ENCODE data around the gene NUTF2.

The NUTF2 gene

DNA sequence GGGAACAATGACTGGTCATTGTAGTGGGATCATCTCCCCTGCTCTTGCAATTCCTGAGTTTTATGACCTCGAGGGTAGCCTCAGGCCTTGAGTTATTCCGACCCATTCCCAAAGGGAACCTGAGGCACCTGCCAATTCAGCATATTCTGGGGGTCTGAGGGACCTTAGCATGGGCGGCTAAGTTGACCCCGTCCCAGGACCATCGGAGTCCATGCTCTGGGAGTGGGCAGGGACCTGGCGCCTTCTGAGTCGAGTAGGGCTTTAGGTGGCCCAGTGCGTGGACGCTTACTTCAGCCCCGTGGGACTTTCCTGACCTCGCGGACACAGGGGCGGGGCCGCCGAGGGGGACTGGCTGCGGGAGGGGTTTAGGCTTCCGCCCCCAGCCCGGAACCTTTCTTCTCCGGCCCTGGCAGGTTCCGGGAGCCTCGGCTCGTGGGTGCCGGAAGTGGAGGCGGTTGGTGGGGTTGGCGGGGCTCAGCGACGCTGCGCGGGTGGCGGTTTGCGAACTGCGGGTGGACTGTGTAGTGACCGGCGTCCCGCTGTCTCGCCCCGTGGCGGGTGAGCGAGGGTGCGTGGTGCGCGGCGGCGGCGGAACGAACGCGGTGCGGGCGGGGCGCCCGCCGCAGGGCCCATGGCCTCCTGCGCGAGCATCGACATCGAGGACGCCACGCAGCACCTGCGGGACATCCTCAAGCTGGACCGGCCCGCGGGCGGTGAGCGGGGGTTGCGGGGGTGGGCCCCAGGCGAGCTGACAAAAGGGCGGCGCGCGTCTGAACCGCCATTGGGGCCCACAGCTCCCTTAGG, 26.1 kb downstream of the NUTF2 start, which contains the start of gene EDC4 (continued):
- TF ChIP-seq ZNF510 (tag by site-specific recombination; IDR thresholded peaks at IDR 0.05; ENCODE audit: insufficient replicate concordance) (no peak), ZNF707 (tag by site-specific recombination; IDR thresholded peaks at IDR 0.05) (no peak), ZNF670 (tag by site-specific recombination; IDR thresholded peaks at IDR 0.05; ENCODE audit: low read depth) (no peak), PRDM1 (tag by site-specific recombination; IDR thresholded peaks at IDR 0.05) (no peak), REPIN1 (tag by site-specific recombination; IDR thresholded peaks at IDR 0.05; ENCODE audit: low read depth) (0 out of 2 replicates have a peak, but pooled peaks have one; percentile 75), HOXA7 (CRISPR knock-in tag; IDR thresholded peaks at IDR 0.05; ENCODE audit: borderline replicate concordance) (no peak), ZNF843 (tag by site-specific recombination; IDR thresholded peaks at IDR 0.05) (peak; percentile 80), GLIS2 (tag by site-specific recombination; IDR thresholded peaks at IDR 0.05) (peak; percentile 90), OSR2 (tag by site-specific recombination; IDR thresholded peaks at IDR 0.05) (0 out of 2 replicates have a peak, but pooled peaks have one; percentile 18), SETDB1 (IDR thresholded peaks at IDR 0.05; ENCODE audit: insufficient read length, low read length) (no peak), SP3 (tag by site-specific recombination; IDR thresholded peaks at IDR 0.05) (peak; percentile 86), ZNF394 (tag by site-specific recombination; IDR thresholded peaks at IDR 0.05; ENCODE audit: borderline replicate concordance) (peak; percentile 57; the same call in 1 of the 2 replicates), KLF7 (tag by site-specific recombination; IDR thresholded peaks at IDR 0.05; ENCODE audit: borderline replicate concordance) (peak; percentile 90), ZNF140 (tag by site-specific recombination; IDR thresholded peaks at IDR 0.05) (no peak), ZNF621 (tag by site-specific recombination; IDR thresholded peaks at IDR 0.05) (no peak), ZFHX2 (tag by site-specific recombination; conservative IDR thresholded peaks at IDR 0.05) (peak; percentile 98), ZNF626 (tag by site-specific recombination; IDR thresholded peaks at IDR 0.05) (0 out of 2 replicates have a peak, but pooled peaks have one; percentile 66), ZNF335 (tag by site-specific recombination; conservative IDR thresholded peaks at IDR 0.05) (peak; percentile 90), ZBTB1 (tag by site-specific recombination; IDR thresholded peaks at IDR 0.05) (no peak), ZNF239 (tag by site-specific recombination; IDR thresholded peaks at IDR 0.05) (peak; percentile 50; the same call in 1 of the 2 replicates), SP7 (tag by site-specific recombination; IDR thresholded peaks at IDR 0.05) (peak; percentile 84), ZNF600 (tag by site-specific recombination; IDR thresholded peaks at IDR 0.05) (no peak), KLF9 (tag by site-specific recombination; IDR thresholded peaks at IDR 0.05; ENCODE audit: low read depth) (peak; percentile 95), ZSCAN16 (tag by site-specific recombination; IDR thresholded peaks at IDR 0.05) (0 out of 2 replicates have a peak, but pooled peaks have one; percentile 42), ZNF211 (tag by site-specific recombination; IDR thresholded peaks at IDR 0.05; ENCODE audit: low read depth) (no peak), ZNF423 (tag by site-specific recombination; IDR thresholded peaks at IDR 0.05) (no peak)
- TF ChIP-seq, protein P1, sequence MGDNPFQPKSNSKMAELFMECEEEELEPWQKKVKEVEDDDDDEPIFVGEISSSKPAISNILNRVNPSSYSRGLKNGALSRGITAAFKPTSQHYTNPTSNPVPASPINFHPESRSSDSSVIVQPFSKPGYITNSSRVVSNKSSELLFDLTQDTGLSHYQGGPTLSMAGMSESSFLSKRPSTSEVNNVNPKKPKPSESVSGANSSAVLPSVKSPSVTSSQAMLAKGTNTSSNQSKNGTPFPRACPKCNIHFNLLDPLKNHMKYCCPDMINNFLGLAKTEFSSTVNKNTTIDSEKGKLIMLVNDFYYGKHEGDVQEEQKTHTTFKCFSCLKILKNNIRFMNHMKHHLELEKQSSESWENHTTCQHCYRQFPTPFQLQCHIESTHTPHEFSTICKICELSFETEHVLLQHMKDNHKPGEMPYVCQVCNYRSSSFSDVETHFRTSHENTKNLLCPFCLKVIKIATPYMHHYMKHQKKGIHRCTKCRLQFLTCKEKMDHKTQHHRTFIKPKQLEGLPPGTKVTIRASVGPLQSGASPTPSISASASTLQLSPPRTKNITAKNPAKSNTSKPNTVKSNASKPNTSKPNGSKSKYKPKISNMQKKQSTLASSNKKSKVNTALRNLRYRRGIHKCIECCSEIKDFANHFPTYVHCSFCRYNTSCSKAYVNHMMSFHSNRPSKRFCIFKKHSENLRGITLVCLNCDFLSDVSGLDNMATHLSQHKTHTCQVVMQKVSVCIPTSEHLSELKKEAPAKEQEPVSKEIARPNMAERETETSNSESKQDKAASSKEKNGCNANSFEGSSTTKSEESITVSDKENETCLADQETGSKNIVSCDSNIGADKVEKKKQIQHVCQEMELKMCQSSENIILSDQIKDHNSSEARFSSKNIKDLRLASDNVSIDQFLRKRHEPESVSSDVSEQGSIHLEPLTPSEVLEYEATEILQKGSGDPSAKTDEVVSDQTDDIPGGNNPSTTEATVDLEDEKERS (tag by site-specific recombination; IDR thresholded peaks at IDR 0.05), result no peak
- TF ChIP-seq, protein P2, sequence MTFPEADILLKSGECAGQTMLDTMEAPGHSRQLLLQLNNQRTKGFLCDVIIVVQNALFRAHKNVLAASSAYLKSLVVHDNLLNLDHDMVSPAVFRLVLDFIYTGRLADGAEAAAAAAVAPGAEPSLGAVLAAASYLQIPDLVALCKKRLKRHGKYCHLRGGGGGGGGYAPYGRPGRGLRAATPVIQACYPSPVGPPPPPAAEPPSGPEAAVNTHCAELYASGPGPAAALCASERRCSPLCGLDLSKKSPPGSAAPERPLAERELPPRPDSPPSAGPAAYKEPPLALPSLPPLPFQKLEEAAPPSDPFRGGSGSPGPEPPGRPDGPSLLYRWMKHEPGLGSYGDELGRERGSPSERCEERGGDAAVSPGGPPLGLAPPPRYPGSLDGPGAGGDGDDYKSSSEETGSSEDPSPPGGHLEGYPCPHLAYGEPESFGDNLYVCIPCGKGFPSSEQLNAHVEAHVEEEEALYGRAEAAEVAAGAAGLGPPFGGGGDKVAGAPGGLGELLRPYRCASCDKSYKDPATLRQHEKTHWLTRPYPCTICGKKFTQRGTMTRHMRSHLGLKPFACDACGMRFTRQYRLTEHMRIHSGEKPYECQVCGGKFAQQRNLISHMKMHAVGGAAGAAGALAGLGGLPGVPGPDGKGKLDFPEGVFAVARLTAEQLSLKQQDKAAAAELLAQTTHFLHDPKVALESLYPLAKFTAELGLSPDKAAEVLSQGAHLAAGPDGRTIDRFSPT (tag by site-specific recombination; IDR thresholded peaks at IDR 0.05), result no peak
- TF ChIP-seq, protein P3, sequence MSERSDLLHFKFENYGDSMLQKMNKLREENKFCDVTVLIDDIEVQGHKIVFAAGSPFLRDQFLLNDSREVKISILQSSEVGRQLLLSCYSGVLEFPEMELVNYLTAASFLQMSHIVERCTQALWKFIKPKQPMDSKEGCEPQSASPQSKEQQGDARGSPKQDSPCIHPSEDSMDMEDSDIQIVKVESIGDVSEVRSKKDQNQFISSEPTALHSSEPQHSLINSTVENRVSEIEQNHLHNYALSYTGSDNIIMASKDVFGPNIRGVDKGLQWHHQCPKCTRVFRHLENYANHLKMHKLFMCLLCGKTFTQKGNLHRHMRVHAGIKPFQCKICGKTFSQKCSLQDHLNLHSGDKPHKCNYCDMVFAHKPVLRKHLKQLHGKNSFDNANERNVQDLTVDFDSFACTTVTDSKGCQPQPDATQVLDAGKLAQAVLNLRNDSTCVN (tag by site-specific recombination; optimal IDR thresholded peaks at IDR 0.05), result peak; percentile 65
- TF ChIP-seq, protein P4, sequence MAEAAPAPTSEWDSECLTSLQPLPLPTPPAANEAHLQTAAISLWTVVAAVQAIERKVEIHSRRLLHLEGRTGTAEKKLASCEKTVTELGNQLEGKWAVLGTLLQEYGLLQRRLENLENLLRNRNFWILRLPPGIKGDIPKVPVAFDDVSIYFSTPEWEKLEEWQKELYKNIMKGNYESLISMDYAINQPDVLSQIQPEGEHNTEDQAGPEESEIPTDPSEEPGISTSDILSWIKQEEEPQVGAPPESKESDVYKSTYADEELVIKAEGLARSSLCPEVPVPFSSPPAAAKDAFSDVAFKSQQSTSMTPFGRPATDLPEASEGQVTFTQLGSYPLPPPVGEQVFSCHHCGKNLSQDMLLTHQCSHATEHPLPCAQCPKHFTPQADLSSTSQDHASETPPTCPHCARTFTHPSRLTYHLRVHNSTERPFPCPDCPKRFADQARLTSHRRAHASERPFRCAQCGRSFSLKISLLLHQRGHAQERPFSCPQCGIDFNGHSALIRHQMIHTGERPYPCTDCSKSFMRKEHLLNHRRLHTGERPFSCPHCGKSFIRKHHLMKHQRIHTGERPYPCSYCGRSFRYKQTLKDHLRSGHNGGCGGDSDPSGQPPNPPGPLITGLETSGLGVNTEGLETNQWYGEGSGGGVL (tag by site-specific recombination; IDR thresholded peaks at IDR 0.05), result peak; percentile 64
- TF ChIP-seq, protein P5, sequence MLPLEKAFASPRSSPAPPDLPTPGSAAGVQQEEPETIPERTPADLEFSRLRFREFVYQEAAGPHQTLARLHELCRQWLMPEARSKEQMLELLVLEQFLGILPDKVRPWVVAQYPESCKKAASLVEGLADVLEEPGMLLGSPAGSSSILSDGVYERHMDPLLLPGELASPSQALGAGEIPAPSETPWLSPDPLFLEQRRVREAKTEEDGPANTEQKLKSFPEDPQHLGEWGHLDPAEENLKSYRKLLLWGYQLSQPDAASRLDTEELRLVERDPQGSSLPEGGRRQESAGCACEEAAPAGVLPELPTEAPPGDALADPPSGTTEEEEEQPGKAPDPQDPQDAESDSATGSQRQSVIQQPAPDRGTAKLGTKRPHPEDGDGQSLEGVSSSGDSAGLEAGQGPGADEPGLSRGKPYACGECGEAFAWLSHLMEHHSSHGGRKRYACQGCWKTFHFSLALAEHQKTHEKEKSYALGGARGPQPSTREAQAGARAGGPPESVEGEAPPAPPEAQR (tag by site-specific recombination; IDR thresholded peaks at IDR 0.05), result peak; percentile 29; the same call in 1 of the 2 replicates
